GM12801 (cell line): ENCODE data around the gene GPBP1.

Source experiments
- TF ChIP-seq, protein P1 (sequence below): IDR thresholded peaks from one replicate; pipeline ENCODE4 v1.5.1; 2011; ENCODE audit warnings: control low read depth; ENCODE audit not compliant: insufficient read length; ENCODE audit errors: extremely low read depth

Gene GPBP1

DNA sequence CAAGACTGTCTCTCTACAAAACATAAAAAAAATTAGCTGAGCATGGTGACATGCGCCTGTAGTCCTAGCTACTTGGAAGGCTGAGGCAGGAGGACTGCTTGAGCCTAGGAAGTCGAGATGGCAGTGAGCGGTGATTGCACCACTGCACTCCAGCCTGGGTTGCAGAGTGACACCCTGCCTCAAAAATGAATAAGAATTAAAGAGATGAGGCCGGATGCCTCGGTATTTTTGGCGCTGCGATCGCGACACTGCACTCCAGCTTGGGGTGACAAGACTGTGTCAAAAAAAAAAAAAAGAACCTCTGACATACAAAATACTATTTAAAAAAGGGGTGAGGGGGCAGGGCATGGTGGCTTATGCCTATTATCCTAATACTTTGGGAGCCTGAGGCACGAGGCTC, 7.3 kb downstream of the GPBP1 start:
- TF ChIP-seq, protein P1, sequence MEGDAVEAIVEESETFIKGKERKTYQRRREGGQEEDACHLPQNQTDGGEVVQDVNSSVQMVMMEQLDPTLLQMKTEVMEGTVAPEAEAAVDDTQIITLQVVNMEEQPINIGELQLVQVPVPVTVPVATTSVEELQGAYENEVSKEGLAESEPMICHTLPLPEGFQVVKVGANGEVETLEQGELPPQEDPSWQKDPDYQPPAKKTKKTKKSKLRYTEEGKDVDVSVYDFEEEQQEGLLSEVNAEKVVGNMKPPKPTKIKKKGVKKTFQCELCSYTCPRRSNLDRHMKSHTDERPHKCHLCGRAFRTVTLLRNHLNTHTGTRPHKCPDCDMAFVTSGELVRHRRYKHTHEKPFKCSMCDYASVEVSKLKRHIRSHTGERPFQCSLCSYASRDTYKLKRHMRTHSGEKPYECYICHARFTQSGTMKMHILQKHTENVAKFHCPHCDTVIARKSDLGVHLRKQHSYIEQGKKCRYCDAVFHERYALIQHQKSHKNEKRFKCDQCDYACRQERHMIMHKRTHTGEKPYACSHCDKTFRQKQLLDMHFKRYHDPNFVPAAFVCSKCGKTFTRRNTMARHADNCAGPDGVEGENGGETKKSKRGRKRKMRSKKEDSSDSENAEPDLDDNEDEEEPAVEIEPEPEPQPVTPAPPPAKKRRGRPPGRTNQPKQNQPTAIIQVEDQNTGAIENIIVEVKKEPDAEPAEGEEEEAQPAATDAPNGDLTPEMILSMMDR = no peak

DNA sequence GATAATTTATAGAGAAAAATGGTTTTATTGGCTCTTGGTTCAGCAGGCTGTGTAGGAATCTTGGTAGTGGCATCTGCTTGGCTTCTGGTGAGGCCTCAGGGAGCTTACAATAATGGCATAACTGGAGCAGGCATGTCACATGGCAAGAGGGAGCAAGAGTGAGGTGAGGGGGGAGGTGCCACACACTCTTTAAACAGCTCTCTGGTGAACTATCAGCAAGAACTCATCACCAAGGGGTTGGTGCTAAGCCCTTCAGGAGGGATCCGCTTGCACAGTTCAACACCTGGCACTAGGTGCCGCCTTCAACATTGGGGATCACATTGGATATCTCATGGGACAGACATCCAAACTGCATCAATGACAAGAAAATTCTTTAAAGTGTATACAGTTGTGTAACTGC, 10.5 kb downstream of the GPBP1 start:
- TF ChIP-seq, protein P1 = no peak

DNA sequence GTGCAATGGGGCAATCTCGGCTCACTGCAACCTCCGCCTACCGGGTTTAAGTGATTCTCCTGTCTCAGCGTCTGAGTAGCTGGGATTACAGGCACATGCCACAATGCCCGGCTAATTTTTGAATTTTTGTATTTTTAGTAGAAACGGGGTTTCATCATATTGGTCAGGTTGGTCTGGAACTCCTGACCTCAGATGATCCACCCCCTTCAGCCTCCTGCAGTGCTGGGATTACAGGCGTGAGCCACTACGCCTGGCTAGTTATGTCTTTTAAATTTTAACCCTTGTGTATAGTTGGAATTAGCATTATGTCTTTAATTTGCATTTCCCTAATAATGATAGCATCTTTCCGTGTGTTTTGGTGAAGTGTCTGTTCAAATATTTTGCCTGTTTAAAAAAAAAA, 11.5 kb downstream of the GPBP1 start:
- TF ChIP-seq, protein P1 = no peak

GRCh38 chr5:57186194-57186593, 12.3 kb downstream of the GPBP1 start:
- TF ChIP-seq, protein P1 = no peak

DNA sequence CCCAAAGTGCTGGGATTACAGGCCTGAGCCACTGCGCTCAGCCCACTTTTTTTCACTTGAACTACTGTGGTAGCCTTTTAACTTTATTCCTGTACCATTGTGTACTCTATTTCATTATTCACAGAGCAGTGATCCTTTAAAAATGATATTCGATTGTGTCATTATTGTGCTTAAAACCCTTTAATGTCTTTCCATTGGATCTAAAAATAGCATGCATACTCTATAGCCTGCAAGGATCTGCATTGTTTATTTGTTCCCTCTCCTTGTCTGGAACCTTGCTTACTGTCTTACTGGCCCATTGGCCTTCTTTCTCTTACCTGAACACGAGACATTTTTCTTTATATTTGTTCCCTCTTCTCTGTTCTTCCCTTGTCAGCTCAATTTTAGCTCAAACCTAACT, 15.7 kb downstream of the GPBP1 start:
- TF ChIP-seq, protein P1 = no peak

DNA sequence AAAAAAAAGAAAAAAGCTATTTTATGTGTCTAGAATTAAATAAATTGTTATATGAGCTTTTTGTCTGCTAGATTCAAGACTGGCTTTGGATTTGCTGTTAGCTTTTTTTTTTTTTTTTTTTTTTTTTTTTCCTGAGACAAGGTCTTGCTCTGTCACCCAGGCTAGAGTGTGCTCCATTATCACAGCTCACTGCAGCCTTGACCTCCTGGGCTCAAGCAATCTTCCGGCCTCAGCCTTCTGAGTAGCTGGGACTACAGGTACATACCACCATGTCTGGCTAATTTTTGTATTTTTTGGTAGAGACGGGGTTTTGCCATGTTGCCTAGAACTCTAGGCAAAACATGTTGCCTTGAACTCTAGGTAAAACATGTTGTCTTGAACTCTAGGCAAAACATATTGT, 16.7 kb downstream of the GPBP1 start:
- TF ChIP-seq, protein P1 = no peak

DNA sequence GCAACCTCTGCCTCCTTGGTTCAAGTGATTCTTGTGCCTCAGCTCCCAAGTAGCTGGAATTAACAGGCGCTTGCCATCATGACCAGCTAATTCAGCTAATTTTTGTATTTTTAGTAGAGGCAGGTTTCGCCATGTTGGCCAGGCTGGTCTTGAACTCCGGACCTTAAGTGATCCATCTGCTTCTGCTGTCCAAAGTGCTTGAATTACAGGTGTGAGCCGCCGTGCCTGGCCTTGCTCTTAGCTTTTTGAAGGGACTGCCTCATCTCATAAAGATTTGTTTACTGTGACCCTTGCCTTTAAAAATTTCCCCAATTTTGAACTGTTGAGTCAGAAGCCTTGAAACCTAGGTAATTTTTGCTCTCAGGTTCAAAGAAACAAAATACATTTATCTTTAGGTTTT, 17.3 kb downstream of the GPBP1 start:
- TF ChIP-seq, protein P1 = no peak

GRCh38 chr5:57191986-57192385, 18.1 kb downstream of the GPBP1 start:
- TF ChIP-seq, protein P1 = no peak
